Activated CD4-positive, alpha-beta memory T cell treated with anti-CD3 and anti-CD28 coated beads for 36 hours (primary cell): ENCODE data around the gene VAC14. TPM values are rescaled to one million over a fixed set of nuclear protein-coding genes. Genes with fewer than 3 reads are reported as not detected.
"Not testable (repeated sequence)": the region's sequence is repeated elsewhere in the genome, so short reads cannot be mapped to it uniquely, and the experiment has no call there.

Experiments used
- CTCF ChIA-PET: fragments of 350-600 bp; sonication (Branson Sonifier 250); formaldehyde crosslinking; loops from one replicate; lab custom pipeline; 2021; ENCODE audit warnings: antibody characterized with exemption, inconsistent platforms; lab: Charles Lee
- POLR2A ChIA-PET: fragments of 350-600 bp; sonication (Branson Sonifier 250); formaldehyde crosslinking; loops from one replicate; lab custom pipeline; 2021; ENCODE audit warnings: antibody characterized with exemption; lab: Charles Lee
- DNase-seq: peaks from one replicate; pipeline ENCODE4 v3.0.0-alpha.2; 2020
- H3K27ac Mint-ChIP-seq: one replicate; pipeline ENCODE4 v1.8.0; 2021; ENCODE audit warnings: mixed read lengths
- H3K27me3 Mint-ChIP-seq: one replicate; pipeline ENCODE4 v1.8.0; 2021; ENCODE audit warnings: mixed read lengths
- H3K36me3 Mint-ChIP-seq: one replicate; pipeline ENCODE4 v1.8.0; 2021; ENCODE audit warnings: mixed read lengths
- H3K4me1 Mint-ChIP-seq: one replicate; pipeline ENCODE4 v1.8.0; 2021; ENCODE audit warnings: low read depth, mixed read lengths
- H3K4me3 Mint-ChIP-seq: one replicate; pipeline ENCODE4 v1.8.0; 2021; ENCODE audit warnings: mild to moderate bottlenecking, mixed read lengths
- H3K9me3 Mint-ChIP-seq: one replicate; pipeline ENCODE4 v1.8.0; 2021; ENCODE audit warnings: mixed read lengths
- intact Hi-C: fragments of 100-400 bp; cut with micrococcal nuclease; formaldehyde crosslinking; loops from one replicate; pipeline ENCODE4 v1.15.1; 2023
- total RNA-seq, 2 experiments: library from RNA; stranded (reverse); gene quantifications; one replicate each; pipeline ENCODE4 v1.2.3, GENCODE V29; 2021

VAC14 gene
- total RNA-seq, 2 experiments from 2014 or later = 22.2 to 25.0 TPM

DNA sequence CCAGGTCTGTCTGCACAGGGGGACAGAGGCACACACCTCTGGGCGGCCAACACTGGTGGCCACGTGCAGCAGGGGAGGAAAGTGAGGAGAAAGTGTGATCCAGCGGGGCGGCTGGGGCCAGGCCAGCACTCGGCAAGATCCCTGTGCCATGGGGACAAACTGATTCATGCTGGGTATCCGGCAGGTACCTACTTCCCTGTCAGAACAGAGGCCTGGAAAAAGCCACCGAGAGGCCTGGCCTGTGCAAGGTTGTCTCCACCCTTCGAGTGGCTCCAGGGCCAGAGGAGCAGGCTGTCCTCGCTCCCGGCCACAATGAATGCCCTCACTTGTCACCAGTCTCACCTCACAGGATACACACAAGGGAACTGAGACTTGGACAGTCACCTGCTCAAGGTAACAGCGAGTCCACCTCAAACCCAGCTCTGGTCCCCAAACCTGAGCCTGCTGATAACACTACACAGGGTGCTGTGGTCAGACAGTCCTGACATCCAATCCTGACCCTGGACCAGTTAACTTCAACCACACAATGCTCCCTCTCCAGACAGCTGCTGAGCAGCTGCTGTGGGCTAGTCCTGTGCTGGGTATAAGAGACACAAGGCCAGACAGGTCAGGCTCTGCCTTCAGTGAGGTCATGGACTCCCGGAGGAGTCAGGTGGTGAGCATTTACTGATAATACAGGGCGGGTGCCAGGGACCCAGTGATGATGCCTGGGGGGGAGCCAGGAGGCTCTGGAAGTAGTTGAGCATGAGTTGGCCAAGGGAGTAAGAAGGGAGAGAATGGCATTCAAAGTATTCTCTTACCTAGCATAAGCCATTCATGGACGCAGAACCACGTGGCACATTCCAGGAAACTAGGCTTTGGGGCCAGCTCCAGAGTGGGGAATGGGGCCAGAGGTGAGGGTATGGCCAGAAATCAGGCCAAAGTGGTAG lies 53.0 kb downstream of the VAC14 start:
- CTCF ChIA-PET = interaction anchor here (1.5 to 1.8 kb wide), 2 partner anchors 10 to 23 kb away, joined by 6 read pairs; no protein-coding TSS in a partner anchor
- peak overlapping the region; percentile 72 for H3K27ac Mint-ChIP-seq
- H3K36me3 Mint-ChIP-seq = peaks cover 17% of the 10 kb centered on the region

DNA sequence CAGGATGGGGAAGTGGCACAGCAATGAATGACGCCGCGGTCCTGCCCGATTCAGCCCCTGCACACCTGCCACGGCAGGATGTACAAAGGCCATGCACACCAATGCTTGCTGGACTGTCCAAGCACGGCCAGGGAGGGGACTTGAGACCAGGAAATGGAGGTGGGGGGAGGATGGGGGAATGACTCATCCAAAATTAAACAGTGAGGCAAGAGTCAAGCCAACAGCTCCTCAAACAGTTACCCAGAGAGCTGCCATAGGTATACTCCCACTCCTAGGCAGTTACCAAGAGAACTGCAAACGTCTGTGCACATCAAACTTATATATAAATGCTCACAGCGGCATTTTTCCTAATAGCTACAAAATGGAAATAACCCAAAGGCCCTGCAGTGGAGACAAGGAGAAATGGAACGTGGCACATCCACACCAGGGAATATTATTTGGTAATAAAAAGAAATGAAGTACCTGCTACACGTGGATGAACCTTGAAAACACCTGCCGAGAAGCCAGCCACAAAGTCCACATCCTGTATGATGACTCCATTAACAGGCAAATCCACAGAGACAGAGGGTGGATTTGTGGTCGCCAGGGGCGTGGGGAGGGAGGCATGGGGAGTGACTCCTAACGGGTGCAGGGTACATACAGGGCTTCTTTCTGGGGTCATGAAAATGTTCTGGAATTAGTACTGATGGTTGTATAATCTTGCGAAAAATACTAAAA lies 54.1 kb downstream of the VAC14 start:
- H3K4me3 Mint-ChIP-seq = no peak overlapping the region
- intact Hi-C loops = loop anchor here (1.0 kb wide), 1 partner anchor 10 kb away; no protein-coding TSS in a partner anchor

More for the DNA sequence above, 53.0 kb downstream of the VAC14 start:
- POLR2A ChIA-PET = no interaction called here
- H3K4me1 Mint-ChIP-seq = peaks cover 41% of the 10 kb centered on the region
- H3K27me3 Mint-ChIP-seq = no peaks in the 10 kb centered on the region
- H3K4me3 Mint-ChIP-seq = no peak overlapping the region
- DNase-seq = no peak
- peaks cover 4% of the 10 kb centered on the region for H3K9me3 Mint-ChIP-seq
- intact Hi-C loops = loop anchor here (1.0 kb wide), 1 partner anchor 11 kb away; no protein-coding TSS in a partner anchor

DNA sequence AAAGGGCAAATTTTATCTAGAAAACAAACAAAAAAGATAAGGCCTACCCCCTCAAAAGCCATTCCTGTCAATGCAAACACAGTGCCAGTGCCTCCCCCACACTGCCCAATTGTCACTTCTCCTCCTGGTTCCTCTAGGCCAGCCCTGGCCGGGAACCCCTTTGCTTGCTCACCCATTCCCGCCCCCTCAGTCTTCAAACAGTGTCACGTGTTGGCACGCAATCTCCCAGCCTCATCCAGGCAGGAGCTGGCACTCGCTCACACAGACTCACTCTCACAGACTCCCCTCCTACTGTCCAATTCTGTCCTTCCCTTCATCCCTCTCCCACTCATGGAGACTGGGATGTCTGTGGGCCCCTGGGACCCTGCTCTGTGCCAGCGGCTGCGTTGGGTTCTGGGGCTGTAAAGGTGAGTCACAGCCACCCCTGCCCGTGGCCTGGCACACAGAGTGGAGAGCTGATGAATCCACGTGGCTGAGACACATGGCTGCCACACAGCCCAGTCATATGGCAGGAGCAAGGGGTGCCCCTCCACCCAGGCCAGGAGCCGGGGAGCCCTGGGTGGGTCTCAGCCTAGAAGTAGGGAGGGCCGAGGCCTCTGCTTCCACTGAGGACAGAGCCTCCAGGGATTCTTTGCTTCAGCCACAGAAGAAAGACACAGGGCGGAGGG lies 54.8 kb downstream of the VAC14 start:
- POLR2A ChIA-PET = interaction anchor here (0.6 kb wide), 1 partner anchor 44 kb away, joined by 3 read pairs; no protein-coding TSS in a partner anchor
- H3K4me1 Mint-ChIP-seq = peaks cover 45% of the 10 kb centered on the region
- CTCF ChIA-PET = interaction anchor here (1.2 kb wide), 1 partner anchor 25 kb away, joined by 3 read pairs; no protein-coding TSS in a partner anchor
- peaks cover 24% of the 10 kb centered on the region for H3K36me3 Mint-ChIP-seq
- H3K9me3 Mint-ChIP-seq = peaks cover 4% of the 10 kb centered on the region
- no peak overlapping the region for H3K4me3 Mint-ChIP-seq
- DNase-seq = peak; percentile 43
- H3K27me3 Mint-ChIP-seq = no peaks in the 10 kb centered on the region
- intact Hi-C loops = no loop called here
- H3K27ac Mint-ChIP-seq = peak overlapping the region; percentile 72

More for the DNA sequence above, 54.1 kb downstream of the VAC14 start:
- DNase-seq = peak; percentile 71
- ChIA-PET CTCF (interaction anchor here (0.7 to 1.2 kb wide), 2 partner anchors 9 to 24 kb away, joined by 3 read pairs; no protein-coding TSS in a partner anchor), POLR2A (no interaction called here)
- Mint-ChIP-seq H3K27ac (peak overlapping the region; percentile 72), H3K36me3 (peaks cover 21% of the 10 kb centered on the region), H3K27me3 (no peaks in the 10 kb centered on the region), H3K4me1 (peaks cover 41% of the 10 kb centered on the region), H3K9me3 (peaks cover 4% of the 10 kb centered on the region)

DNA sequence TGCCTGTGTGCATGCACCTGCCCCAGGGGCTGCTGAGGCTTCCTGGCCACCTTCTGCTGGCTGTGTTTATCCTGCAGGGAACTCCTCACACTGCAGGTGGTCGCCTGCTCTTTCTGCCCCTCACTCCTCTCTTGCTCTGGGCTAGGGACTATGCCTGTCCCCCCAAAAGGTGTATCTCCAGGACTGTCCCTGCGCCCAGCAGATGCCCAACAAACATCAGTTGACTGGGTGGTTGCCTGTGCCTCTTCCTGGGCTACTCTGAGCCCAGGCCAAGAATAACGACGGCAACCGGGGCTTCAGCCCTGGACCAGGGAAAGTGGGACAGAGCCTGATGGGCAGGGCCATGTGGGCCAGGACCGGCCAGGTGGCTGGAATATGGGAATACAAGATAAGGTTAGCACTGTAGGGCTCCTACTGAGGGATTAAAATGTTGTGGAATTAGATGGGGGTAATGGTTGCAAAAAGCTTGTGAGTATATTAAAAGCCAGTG lies 55.4 kb downstream of the VAC14 start:
- Mint-ChIP-seq H3K4me1 (peaks cover 45% of the 10 kb centered on the region), H3K9me3 (peaks cover 4% of the 10 kb centered on the region), H3K27ac (peak overlapping the region; percentile 72), H3K27me3 (no peaks in the 10 kb centered on the region), H3K4me3 (no peak overlapping the region), H3K36me3 (peaks cover 27% of the 10 kb centered on the region)
- CTCF ChIA-PET = no interaction called here
- DNase-seq = no peak
- POLR2A ChIA-PET = interaction anchor here (0.6 kb wide), 1 partner anchor 43 kb away, joined by 3 read pairs; no protein-coding TSS in a partner anchor
- intact Hi-C loops = no loop called here

DNA sequence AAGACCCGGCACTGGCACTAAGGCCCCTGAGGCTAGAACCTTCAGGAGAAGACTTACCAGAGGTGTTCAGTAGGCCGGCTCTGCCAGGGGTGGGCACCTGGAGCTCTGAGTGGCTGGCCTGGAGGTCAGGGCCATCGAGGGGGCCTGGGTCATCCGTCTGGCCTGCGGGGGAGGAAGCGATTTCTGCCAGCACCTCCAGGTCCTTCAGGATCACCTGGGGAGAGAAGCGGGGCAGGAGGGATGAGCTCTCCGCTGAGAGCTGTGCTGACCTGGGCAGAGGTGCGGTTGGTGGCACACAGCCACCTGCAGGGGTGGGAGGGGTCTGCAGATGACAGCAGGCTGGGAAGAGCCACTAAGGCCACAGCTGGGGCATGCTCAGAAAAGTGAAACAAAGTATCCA lies 56.6 kb downstream of the VAC14 start:
- ChIA-PET POLR2A (no interaction called here), CTCF (interaction anchor here (1.7 kb wide), 1 partner anchor 26 kb away, joined by 4 read pairs; no protein-coding TSS in a partner anchor)
- Mint-ChIP-seq H3K36me3 (peaks cover 27% of the 10 kb centered on the region), H3K9me3 (peaks cover 4% of the 10 kb centered on the region), H3K4me1 (peaks cover 48% of the 10 kb centered on the region), H3K27me3 (no peaks in the 10 kb centered on the region), H3K27ac (no peak overlapping the region), H3K4me3 (no peak overlapping the region)
- DNase-seq = no peak
- intact Hi-C loops = no loop called here

DNA sequence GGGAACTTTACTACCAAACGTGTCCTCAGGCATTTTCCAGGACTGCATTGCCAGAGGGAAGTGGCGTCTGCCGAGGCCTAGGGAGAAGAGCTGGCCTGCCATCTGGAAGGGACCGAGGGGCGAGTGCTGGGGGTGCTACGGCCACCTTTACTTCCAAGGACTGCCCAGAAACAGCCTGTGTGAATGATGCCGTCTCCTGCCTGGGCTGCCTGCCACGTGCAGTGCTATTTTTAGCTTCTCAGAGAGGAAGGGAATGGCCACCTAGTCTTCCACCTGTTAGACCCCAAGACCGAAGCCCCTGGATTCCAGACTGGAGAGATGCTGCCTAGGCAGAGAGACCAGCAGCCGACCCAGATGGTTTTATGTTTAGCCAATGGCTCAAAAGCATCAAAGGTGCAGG lies 57.2 kb downstream of the VAC14 start:
- Mint-ChIP-seq H3K9me3 (peaks cover 4% of the 10 kb centered on the region), H3K27me3 (no peaks in the 10 kb centered on the region), H3K27ac (no peak overlapping the region), H3K36me3 (peaks cover 27% of the 10 kb centered on the region), H3K4me1 (peaks cover 48% of the 10 kb centered on the region), H3K4me3 (no peak overlapping the region)
- ChIA-PET CTCF (interaction anchor here (1.7 kb wide), 1 partner anchor 26 kb away, joined by 4 read pairs; no protein-coding TSS in a partner anchor), POLR2A (no interaction called here)
- no peak for DNase-seq
- intact Hi-C loops = no loop called here

DNA sequence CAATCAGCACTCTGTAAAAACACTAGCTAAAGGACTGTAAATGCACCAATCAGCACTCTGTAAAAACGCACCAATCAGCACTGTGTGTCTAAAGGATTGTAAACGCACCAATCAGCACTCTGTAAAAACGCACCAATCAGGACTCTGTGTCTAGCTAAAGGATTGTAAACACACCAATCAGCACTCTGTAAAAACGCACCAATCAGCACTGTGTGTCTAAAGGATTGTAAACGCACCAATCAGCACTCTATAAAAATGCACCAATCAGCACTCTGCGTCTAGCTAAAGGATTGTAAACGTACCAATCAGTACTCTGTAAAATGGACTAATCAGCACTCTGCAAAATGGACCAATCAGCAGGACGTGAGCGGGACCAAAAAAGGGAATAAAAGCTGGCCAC lies 58.0 kb downstream of the VAC14 start:
- Mint-ChIP-seq H3K36me3 (peaks cover 27% of the 10 kb centered on the region), H3K4me1 (peaks cover 52% of the 10 kb centered on the region)
- intact Hi-C loops, H3K9me3 Mint-ChIP-seq, DNase-seq, H3K4me3 Mint-ChIP-seq, H3K27me3 Mint-ChIP-seq, POLR2A ChIA-PET, H3K27ac Mint-ChIP-seq: not testable (repeated sequence)
- CTCF ChIA-PET = interaction anchor here (1.7 kb wide), 1 partner anchor 27 kb away, joined by 4 read pairs; no protein-coding TSS in a partner anchor

DNA sequence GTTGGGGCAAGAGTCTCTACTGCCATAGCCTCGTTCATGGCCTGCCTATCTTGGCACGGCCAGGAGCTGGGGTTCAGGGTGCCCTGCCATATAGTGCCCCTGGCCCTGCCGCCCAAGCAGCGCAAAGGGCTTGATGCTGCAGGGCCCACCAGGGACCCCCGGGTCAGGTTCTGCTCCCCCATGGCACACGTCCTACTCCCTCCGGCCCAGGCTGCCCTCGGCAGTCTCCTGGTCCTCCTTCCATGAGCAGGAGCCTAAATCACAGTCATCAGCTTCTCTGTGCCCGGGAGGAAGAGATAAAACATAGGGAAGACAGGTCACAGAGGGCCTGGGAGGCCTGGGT lies 59.2 kb downstream of the VAC14 start:
- intact Hi-C loops = no loop called here
- ChIA-PET POLR2A (no interaction called here), CTCF (no interaction called here)
- Mint-ChIP-seq H3K27me3 (no peaks in the 10 kb centered on the region), H3K4me3 (no peak overlapping the region), H3K9me3 (peaks cover 4% of the 10 kb centered on the region), H3K36me3 (peaks cover 27% of the 10 kb centered on the region), H3K4me1 (peaks cover 53% of the 10 kb centered on the region), H3K27ac (no peak overlapping the region)
- DNase-seq = no peak

DNA sequence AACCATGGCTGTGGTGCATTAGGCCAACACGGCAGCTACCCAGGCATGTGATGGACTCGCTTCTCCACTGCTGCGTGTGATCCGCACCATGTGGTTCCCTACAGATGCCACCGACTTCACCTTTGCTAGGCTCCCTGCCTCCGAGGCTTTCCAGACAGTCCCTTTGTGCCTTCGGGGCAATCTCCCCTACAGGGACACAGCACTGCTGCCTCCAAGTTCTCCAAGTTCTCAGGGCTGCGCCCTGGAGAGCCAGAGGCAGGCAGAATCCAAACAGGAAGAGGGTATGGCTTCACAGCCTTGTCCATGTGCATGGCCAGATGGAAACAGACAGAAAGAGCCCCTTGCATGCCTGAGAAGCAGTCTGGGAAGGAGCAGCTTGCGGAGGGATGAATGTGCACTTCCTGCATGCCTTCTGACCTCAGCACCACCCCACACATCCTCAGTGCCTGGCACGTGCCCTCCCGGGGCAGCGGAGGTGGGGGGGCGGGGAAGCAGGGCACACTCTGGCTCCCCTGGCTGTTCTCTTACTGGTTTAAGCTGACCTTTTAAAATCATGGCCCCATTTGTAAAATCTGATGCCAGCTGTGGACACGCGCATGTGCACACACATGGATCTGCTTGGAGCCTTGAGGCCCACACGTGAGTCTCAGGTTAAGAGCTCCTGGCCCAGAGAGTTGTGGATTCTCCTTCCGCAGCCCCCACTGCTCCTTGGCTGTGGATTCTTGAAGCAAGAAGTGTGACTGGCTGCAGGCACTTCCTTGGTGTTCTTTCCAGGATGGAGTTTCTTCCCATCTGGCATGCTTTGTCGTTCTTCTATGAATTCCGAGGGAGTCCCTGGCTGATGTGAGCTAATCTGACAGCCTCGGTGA lies 59.8 kb downstream of the VAC14 start:
- H3K27me3 Mint-ChIP-seq = no peaks in the 10 kb centered on the region
- CTCF ChIA-PET = no interaction called here
- H3K27ac Mint-ChIP-seq = peak overlapping the region; percentile 12
- peaks cover 4% of the 10 kb centered on the region for H3K9me3 Mint-ChIP-seq
- H3K4me1 Mint-ChIP-seq = peaks cover 52% of the 10 kb centered on the region
- peaks cover 27% of the 10 kb centered on the region for H3K36me3 Mint-ChIP-seq
- DNase-seq = peak; percentile 37
- H3K4me3 Mint-ChIP-seq = no peak overlapping the region
- POLR2A ChIA-PET = no interaction called here
- intact Hi-C loops = no loop called here

DNA sequence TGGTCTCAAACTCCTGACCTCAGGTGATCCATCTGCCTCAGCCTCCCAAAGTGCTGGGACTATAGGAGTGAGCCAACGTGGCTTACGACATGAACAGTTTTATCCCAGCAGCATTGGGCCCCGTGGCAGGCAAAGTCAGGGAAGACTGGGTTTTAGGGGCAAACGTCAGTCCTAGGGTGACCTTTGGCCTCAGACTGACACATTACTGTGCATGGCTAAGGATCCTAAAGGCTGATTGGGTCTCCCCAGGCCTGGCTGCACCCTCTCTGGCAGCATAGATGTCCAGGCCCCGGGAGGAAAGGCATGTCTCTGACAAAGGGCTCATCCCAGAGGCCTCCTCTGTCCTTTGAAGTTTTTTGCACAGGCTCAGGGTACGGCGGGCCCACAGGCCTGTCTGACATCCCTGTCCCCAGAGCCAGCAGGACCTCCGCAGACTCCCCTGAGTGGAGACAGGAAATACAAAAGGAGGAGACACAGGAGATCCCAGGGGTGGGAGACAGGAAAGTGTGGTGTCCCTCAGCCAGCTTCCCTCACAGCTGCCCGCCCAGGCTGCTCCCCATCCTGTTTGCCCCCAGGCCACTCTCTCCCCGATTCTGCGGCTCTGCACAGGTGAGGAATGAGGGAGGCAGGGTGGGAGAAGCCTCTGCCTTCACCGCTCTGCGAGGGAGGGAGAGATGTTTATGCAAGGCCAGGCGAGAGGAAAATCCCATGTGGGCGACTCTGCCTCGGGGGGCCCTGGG lies 60.6 kb downstream of the VAC14 start:
- H3K9me3 Mint-ChIP-seq = peaks cover 4% of the 10 kb centered on the region
- H3K4me1 Mint-ChIP-seq = peaks cover 50% of the 10 kb centered on the region
- no peak for DNase-seq
- no peak overlapping the region for H3K4me3 Mint-ChIP-seq
- no peaks in the 10 kb centered on the region for H3K27me3 Mint-ChIP-seq
- ChIA-PET CTCF (no interaction called here), POLR2A (no interaction called here)
- H3K36me3 Mint-ChIP-seq = peaks cover 27% of the 10 kb centered on the region
- H3K27ac Mint-ChIP-seq = no peak overlapping the region
- intact Hi-C loops = no loop called here
